HEK293T (cell line): ENCODE data around the gene AFG3L2.

Source experiments
- ELF4 ChIP-seq: fragments of 450-650 bp; IDR thresholded peaks from 2 replicates; pipeline ENCODE4 v1.6.1; 2017; ENCODE audit warnings: antibody characterized with exemption
- FOXM1 ChIP-seq: fragments of 450-650 bp; IDR thresholded peaks from 2 replicates; pipeline ENCODE4 v1.6.1; 2017; ENCODE audit warnings: mild to moderate bottlenecking, borderline replicate concordance
- LEF1 ChIP-seq: fragments of 450-650 bp; IDR thresholded peaks from 2 replicates; pipeline ENCODE4 v1.6.1; 2017; ENCODE audit warnings: mild to moderate bottlenecking, borderline replicate concordance
- SUZ12 ChIP-seq: fragments of 450-650 bp; IDR thresholded peaks from 2 replicates; pipeline ENCODE4 v1.6.1; 2016; ENCODE audit warnings: mild to moderate bottlenecking
- TF ChIP-seq, protein P1 (sequence below): fragments of 450-650 bp; IDR thresholded peaks from 2 replicates; pipeline ENCODE4 v1.6.1; 2016

DNA sequence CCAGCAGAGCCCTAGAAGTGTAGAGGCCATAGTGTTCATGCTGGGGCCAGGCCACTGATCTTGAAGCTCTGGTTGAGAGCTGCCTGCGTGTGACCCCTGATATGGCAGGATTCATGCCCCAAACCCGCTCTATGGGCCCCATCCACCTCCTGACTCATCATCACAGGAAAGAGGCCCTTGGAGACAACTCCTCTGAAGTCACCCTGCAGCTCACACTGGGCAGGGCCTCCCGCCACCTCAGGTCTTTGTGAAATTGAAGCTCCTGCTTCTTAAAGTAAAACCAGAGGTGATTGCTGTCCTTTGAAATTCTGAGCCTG is 81.0 kb downstream of the AFG3L2 start:
- TF ChIP-seq FOXM1 (no peak), LEF1 (no peak), SUZ12 (no peak), ELF4 (no peak)
- TF ChIP-seq, protein P1, sequence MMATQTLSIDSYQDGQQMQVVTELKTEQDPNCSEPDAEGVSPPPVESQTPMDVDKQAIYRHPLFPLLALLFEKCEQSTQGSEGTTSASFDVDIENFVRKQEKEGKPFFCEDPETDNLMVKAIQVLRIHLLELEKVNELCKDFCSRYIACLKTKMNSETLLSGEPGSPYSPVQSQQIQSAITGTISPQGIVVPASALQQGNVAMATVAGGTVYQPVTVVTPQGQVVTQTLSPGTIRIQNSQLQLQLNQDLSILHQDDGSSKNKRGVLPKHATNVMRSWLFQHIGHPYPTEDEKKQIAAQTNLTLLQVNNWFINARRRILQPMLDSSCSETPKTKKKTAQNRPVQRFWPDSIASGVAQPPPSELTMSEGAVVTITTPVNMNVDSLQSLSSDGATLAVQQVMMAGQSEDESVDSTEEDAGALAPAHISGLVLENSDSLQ = no peak
